ENCODE data around the gene ZNF444.

DNA sequence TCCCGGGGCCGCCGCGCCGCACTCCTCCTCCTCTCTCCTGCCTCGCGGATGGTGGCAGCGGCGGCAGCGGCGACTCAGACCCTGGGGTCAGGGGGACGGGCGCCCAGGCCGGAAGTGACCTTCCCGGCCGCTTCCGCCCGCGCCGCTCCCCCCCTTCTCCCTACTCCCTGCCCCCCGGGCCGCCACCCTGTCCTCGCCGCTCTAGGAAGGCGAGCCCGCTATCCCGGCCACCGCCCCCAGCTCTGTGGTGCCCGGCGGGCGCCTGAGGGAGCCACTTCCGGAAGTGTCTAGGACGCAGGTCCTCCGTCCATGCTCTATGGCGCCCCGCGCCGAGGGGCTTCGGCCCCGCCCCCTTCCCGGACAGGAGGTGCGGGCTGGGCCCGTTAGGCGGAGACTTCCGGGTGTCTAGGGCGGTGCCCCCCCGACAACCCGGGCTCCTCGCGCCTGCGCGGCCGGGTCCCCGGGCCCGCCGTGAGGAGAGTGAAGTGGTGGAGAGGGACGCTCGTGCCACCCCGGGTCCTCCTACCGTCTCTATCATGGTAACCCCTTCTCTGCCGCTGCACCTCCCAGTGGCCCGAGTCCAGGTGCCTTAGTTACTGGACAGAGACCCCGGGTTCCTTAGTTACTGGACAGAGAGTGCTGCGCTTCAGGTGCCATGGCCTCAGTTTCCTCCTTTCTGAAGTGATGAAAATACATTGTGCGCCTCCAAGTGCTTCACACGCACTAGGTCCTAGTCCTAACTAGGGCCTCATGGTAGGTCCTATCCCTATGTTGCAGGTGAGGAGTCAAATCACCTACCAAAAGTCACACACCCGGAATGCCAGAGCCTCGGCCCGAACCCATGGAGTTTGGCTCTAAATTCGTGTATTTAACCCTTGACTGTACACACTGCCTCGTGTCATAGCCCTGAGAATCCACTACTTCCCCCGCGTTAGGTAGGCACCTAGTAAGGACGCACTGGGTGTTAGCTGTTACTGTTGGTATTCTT, 19.6 kb upstream of the ZNF444 start, which contains the start of gene ZNF787:
- TF ChIP-seq GATA1 (IDR thresholded peaks at IDR 0.05; ENCODE audit: low read depth, low read length) (no peak), POLR2A (IDR thresholded peaks at IDR 0.05; ENCODE audit: low read length) (peak; percentile 73)
